GM18519 (cell line): ENCODE data around the gene TXNDC2.
"Not testable (repeated sequence)": the region's sequence is repeated elsewhere in the genome, so short reads cannot be mapped to it uniquely, and the experiment has no call there.

Experiments used
- ATAC-seq: cut with Tn5 transposase; IDR thresholded peaks from one replicate; pipeline ENCODE4 v1.9.1; 2021; ENCODE audit warnings: mild to moderate bottlenecking, moderate library complexity; ENCODE audit not compliant: unreplicated experiment, low FRiP score

TXNDC2 gene

DNA sequence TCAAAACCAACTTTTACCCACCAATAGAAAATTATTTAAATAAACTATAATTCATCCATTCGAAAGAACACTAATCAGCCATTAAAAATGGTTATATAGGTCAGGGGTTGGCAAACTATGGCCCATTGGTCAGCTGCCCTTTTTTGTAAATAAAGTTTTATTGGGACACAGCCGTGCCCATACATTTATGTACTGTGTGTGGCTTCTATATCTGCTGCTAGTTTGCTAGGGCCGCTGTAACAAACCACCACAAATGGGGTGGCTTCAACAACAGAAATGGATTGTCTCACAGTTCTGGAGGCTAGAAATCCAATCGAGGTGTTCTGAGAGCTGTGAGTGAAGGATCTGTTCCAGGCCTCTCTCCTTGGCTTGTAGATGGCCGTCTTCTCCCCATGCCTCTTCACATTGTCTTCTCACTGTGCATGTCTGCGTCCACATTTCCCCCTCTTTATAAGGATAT lies 7.0 kb upstream of the TXNDC2 start:
- no peak for ATAC-seq

DNA sequence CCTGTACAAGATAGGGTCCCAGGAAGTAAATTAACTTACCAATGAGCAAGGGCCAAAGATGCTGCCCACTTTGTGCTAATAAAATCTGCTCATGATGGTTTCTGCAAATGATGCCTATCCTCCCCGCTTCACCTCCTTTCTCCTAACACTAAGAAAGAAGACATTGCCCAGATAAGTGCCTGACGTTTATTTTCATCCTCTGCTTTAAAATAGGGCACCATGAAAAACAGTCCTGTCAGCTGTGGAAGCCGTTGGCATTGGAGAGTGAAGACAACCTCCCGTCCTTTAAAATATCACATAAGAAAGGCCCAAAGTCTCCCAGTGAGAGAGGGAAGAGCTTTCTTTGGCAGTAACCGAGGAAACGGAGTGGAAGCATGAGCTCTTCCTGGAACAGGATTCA lies 1.7 kb upstream of the TXNDC2 start:
- ATAC-seq: no peak

DNA sequence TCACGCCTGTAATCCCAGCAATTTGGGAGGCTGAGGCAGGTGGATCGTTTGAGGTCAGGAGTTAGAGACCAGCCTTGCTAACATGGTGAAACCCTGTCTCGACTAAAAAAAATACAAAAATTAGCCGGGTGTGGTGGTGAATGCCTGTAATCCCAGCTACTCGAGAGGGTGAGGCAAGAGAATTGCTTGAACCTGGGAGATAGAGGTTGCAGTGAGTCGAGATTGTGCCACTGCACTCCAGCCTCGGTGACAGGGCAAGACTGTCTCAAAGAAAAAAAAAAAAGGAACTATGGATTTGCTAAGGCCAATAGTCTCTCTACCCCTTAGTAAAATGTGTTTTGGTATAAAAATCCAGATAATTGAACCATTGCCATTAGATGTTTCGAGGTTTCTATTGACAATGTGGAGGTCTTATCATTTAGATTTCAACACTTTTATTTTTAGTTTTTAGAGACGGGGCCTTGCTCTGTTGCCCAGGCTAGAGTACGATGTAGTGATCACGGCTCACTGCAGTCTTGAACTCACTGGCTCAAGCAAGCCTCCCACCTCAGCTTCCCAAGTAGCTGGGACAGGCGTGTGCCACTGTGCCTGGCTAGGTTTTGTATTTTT lies 1.1 kb upstream of the TXNDC2 start:
- ATAC-seq: no peak

DNA sequence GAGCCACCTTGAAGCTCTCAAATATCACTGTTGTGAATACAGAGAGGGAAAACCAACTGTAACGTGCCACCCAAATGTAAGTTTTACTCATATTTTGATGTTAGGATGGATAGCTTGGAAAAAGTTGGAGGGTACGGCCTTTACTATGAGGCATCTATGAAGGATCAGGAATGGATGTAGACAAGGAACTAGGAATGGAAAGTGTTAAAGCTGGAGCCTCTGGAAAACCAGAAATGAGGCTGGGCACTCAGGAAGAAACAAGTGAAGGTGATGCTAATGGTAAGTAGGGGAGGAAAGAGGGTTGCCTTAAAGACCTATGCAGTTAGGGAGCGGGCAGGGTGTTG lies 204 bp downstream of the TXNDC2 start:
- ATAC-seq: no peak

DNA sequence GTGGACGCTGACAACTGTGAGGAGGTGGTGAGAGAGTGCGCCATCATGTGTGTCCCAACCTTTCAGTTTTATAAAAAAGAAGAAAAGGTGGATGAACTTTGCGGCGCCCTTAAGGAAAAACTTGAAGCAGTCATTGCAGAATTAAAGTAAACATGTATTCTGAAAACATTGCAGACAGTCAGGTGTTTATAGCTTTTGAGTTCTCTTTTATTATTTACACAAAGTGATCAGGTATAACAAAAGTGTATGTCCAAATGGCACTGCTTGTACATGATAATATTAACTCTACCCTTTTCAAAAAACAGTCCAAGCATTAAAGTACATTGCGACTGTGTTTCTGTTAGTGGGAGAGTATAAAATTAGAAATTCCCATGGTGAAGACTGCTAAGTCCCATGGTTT lies 2.2 kb downstream of the TXNDC2 start:
- ATAC-seq: no peak

DNA sequence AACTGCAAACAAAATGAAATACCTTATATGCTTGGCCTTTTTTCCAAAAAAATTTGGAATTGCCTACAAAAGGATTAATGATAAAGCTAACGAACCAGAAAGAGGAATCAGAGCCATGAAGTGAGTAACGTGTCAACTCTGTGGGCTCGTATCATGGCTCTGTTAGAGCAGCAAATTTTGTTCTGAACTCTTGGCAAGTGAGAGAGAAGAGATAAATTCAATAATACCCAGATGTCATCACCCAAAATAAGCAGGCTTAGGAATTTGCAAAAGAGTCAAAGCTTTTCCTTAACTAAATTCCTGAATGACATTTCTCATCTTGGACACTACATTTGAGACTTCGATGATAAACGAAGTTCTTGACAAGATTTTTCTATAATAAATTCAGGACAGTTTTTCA lies 4.4 kb downstream of the TXNDC2 start:
- ATAC-seq: no peak

DNA sequence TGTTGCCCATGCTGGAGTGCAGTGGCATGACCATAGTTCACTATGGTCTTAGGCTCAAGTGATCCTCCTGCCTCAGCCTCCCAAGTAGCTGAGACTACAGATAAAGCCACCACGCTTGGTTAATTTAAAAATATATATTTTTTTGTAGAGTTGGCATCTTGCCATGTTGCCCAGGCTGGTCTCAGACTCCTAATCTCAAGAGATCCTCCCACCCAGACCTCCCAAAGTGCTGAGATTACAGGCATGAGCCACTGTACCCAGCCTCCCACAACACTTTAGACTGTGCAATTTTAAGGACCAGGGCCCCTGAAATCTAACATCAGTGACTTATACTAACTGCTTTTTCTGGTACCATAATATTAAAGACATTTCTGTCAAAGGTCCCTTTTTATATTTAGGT lies 5.2 kb downstream of the TXNDC2 start:
- ATAC-seq: no peak

DNA sequence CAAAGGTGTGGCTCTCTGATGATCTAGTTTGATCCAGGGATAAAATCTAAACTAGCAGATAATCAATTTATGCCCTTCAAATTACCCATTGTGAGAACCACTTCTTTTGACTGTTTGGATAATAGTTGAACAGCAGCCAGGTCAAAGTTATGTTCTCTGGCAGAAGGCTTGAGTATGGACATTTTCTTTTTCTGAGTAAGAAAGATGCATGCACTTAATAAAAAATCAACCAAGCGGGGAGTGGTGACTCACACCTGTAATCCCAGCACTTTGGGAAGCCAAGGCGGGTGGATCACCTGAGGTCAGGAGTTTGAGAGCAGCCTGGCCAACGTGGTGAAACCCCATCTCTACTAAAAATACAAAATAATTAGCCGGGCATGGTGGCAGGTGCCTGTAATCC lies 5.7 kb downstream of the TXNDC2 start:
- ATAC-seq: not testable (repeated sequence)

DNA sequence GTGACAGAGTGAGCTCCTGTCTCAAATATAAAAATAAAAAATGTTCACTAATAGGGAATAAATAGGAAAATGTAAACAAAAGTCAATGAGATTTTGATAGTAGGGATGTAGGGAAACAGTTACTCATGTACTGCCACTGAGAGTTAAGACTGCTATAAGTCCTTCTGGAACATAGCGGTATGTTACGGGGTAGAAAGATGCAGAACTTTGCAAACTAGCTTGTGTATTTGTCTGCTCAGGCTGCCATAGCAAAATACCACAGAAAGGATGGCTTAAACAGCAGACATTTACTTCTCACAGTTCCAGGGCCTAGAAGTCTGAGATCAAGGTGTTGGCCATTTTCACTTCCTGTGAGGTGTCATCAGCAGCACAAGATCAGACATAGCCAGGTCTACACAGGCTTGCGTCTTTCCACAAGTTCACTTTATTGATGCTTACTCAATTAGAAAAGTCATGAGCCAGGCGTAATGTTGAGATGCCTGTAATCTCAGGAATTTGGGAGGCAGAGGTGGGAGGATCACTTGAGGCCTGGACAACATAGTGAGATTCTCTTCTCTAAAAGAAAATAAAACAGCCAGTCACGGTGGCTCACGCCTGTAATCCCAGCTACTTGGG lies 8.8 kb downstream of the TXNDC2 start:
- ATAC-seq: no peak

DNA sequence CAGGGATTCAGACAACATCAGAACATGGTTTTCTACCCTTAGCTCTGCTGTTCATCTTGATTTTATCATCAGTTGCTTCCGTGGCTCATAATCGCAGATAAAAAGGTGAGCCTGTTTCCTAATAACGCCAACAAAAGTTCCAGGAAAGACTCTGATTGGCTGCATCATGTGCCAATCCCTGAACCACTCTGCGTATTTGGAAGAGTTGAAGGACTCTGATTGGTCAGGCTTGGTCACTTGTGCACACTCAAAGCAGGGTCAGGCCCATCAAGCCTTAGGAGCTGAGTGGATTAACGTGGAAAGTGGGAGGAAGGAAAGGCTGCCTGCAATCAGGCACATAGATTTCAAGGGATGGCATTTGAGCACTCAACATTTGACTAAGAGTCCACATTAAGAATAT lies 11.4 kb downstream of the TXNDC2 start:
- ATAC-seq: no peak

DNA sequence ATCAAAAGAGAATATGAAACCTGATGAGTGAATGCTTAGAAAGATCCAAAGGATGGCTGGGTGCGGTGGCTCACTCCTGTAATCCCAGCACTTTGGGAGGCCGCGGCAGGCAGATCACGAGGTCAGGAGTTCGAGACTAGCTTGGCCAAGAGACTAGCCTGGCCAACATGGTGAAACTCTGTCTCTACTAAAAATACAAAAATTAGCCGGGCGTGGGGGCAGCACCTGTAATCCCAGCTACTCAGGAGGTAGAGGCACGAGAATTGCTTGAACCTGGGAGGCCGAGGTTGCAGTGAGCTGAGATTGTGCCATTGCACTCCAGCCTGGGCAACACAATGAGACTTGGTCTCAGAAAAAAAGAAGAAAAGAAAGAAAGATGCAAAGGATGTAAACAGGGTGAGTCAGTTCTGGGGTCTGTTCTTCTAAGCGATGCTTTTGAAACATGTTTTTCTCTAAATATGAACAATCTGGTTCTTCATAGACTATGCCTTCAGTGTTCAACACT lies 12.1 kb downstream of the TXNDC2 start:
- ATAC-seq: not testable (repeated sequence)

DNA sequence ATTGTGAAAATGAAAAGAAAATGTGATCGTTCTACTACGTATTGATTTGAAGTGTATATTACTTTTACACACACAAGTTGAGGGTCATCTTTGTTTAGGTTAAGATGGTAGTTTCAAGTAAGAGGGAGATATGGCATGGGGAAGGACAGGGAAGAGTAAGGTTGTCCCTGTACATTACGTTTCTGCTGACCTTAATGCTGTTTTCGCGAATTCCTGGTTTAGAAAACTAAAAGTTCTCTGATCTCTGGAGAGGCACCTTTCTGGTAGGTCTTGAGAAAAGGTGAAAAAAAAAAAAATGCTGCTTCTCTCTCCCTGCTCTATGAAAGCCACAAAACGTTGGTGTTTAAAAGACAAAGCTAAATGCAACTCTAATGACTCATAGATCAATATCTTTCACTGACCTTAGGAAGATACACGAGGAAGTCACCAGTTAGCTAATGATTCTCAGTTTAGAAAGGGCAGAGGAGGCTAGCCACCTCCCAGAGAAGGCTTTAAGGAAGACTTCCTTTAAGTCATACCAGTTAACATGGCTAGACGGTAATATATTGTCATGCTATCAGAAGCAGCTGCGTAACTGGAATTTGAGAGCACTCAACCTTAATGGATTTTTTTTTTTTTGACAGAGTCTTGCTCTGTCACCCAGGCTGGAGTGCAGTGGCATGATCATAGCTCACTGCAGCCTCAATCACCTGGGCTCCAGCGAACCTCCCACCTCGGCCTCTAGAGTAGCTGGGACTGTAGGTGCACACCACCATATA lies 13.2 kb downstream of the TXNDC2 start:
- no peak for ATAC-seq

DNA sequence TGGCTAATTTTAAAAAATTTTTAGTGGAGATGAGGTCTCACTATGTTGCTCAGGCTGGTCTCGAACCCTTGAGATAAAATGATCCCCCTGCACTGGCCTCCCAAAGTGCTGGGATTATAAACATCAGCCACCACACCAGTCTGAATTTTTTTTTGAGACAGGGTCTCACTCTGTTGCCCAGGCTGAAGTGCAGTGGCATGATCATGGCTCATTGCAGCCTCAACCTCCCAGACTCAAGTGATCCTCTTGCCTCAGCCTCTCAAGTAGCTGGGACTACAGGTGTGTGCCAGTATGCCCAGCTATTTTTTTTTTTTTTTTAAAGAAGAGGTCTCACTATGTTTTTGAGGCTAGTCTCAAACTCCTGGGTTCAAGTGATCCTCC lies 13.8 kb downstream of the TXNDC2 start:
- not testable (repeated sequence) for ATAC-seq

DNA sequence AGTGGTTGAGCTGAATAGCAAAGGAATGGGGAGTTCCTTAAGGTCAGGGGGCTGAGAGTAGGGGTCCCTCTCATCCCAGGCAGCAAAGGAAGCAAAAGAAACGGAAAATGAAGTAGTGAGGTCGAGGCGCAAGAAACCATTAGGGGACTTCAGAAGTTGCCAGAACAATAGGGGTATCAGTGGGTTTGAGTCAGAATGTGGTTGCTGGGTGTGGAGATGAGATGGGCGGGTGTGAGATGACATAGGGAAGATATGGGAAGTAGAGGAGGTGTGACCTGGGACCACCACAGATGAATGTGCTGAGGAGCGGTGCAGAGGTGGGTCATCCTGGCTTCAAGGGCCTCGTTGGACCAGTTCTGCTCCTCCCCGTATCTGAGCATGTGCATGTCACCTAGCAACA lies 14.9 kb downstream of the TXNDC2 start:
- no peak for ATAC-seq

DNA sequence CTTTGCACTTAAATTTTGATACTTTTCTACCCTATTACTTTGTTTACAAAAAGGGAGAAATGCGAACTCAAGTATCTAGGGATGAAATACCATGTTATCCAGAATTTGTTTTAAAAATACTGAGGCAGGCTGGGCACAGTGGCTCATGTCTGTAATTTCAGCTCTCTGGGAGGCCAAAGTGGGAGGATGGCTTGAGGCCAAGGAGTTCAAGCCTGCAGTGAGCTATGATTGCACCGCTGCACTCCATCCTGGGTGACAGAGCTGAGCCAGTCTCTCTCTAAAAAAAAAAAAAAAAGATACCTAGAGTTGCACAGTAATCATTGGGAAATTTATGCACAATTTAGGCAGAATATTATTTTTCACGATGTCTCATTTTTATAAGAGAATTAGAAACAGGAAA lies 15.6 kb downstream of the TXNDC2 start:
- ATAC-seq: no peak

DNA sequence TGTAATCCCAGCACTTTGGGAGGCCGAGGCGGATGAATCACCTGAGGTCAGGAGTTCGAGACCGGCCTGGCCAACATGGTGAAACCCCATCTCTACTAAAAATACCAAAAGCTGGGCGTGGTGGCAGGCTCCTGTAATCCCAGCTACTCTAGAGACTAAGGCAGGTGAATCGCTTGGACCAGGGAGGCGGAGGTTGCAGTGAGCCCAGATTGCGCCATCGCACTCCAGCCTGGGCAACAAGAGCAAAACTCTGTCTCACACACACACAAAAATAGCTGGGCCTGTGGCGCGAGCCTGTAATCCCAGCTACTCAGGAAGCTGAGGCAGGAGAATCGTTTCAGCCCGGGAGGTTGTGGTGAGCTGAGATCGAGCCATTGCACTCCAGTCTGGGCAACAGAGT lies 16.5 kb downstream of the TXNDC2 start:
- not testable (repeated sequence) for ATAC-seq

DNA sequence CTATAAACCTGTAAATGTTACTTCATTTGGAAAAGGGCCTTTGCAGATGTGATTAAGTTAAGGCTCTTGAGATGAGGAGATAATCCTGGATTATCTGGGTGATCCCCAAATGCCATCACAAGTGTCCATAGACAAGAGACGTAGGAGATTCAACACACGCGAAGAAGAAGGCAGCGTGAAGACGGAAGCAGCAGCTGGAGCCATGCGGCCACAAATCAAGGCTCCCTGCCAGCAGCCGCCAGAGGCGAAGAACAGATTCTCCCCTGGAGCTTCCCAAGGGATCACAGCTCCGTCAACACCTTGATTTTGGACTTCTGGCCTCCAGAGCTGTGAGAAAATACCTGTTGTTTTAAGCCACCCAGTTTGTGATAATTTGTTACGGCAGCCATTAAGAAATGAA lies 17.1 kb downstream of the TXNDC2 start:
- no peak for ATAC-seq

DNA sequence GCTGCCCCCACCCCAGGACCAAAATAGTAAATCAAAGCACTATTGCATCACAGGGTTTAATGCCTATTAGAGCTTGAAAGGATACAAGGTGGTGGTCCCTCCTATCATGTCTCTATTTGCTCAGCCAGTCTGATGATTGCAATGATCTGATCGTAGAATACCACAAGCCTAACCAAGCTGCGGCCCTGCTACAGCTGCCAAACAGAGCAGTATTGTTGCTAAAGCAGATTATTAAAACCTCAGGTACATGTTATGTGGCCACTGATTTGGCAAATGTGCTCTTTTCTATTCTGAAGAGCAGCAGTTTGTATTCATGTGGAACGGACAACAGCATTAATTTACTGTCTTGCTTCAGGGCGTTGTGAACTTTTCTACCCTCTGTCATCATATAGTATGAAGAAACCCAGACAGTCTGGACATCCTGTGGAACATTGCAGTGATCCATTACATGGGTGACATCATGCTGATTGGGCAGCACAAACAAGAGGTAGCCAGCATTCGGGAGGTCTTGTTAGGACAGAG lies 19.7 kb downstream of the TXNDC2 start:
- ATAC-seq: no peak

DNA sequence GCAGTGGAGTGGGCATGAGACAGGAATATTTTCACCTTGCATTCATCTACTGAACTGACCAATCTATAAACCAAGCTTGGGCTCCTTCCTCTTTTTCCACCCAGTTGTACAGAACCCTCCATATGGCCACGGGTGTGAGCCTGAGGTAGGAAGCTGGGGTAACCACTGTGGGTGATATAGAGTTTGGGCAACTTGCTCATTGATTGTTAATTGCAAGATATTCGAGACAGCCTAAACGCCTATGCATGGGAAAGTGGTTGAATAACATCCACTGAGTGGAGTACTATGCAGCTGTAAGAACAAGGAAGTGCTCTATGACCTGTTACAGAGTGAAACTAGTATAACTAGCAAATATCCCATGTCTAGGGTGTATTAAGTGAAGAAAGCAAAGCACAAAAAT lies 20.7 kb downstream of the TXNDC2 start:
- ATAC-seq: no peak

DNA sequence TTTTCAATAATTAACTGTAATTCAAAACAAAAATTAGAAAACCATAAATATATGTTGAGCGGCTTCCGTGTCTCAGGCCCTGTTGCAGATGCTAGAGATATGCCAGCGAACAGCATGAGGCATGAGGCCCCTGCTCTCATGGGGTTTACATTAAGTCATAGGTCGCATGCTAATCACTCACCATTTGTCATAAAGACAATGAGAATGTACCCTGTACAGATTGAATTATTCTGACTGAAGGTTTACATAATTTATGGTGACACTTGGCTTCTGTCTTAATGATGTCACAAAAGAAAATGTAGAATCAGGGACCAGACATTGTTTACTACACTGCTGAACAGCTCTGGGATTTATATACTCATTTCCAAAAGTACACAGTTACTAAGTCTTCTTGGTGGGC lies 22.1 kb downstream of the TXNDC2 start:
- ATAC-seq: no peak

DNA sequence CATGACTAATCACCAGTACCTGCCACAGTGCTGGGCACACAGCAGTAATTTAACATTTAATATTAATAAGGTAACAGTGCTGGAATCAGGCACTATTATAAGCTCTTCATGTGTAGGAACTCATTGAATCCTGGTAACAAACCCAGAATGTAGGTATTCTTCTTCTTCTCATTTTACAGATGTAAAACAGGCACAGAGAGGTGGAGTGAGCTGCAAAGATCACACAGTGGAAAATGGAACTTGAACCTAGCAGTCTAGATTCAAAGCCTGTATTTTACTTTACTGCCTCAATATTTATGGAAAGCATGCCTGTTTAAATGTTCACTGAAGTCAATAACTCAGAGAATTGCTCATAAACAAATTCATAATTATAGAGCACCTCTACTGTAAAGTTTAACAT lies 24.3 kb downstream of the TXNDC2 start:
- no peak for ATAC-seq

DNA sequence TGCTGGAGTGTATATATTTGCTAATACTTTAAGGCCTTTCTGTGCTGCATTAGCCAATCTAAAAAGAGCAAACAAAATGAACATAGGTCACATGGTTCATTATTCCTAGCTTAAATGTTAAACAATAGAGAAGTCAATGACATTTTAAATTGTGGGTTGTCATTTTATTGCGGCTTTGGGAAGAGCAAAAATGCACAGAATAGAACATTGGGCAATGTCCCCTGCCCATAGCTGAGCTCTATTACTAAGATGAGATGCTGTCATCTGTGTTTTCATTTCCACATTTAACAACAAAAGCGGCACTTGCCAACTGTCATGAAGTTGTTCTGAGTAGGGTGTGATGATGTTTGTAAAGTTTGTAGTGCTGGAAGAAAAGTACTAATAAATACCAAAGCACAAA lies 24.9 kb downstream of the TXNDC2 start:
- ATAC-seq: no peak
